Parathyroid adenoma (tissue), 2 donors: Measurements from ENCODE around the gene MAGI2.

Source experiments
- H2AFZ ChIP-seq: fragments of 300-600 bp; sonication (generic); one replicate; pipeline ENCODE4 v1.7.0; 2017; ENCODE audit warnings: antibody characterized with exemption, mild to moderate bottlenecking
- H3K27ac ChIP-seq: fragments of 300-600 bp; sonication (generic); one replicate; pipeline ENCODE4 v1.7.0; 2017
- H3K27me3 ChIP-seq: fragments of 300-600 bp; sonication (generic); one replicate; pipeline ENCODE4 v1.7.0; 2017; ENCODE audit warnings: low read length; ENCODE audit not compliant: control insufficient read depth, insufficient read depth
- H3K36me3 ChIP-seq: fragments of 300-600 bp; sonication (generic); one replicate; pipeline ENCODE4 v1.7.0; 2017; ENCODE audit warnings: low read length; ENCODE audit not compliant: control insufficient read depth, insufficient read depth
- H3K4me1 ChIP-seq: fragments of 300-600 bp; sonication (generic); one replicate; pipeline ENCODE4 v1.7.0; 2017; ENCODE audit warnings: control low read depth
- H3K4me2 ChIP-seq: fragments of 300-600 bp; sonication (generic); one replicate; pipeline ENCODE4 v1.7.0; 2017; ENCODE audit warnings: low read length
- H3K4me3 ChIP-seq: fragments of 300-600 bp; sonication (generic); one replicate; pipeline ENCODE4 v1.7.0; 2017; ENCODE audit warnings: low read depth, low read length
- H3K79me2 ChIP-seq: fragments of 300-600 bp; sonication (generic); one replicate; pipeline ENCODE4 v1.7.0; 2017; ENCODE audit warnings: control low read depth
- H3K9ac ChIP-seq: fragments of 300-600 bp; sonication (generic); one replicate; pipeline ENCODE4 v1.7.0; 2017; ENCODE audit warnings: mild to moderate bottlenecking
- H3K9me3 ChIP-seq: fragments of 300-600 bp; sonication (generic); one replicate; pipeline ENCODE4 v1.7.0; 2017; ENCODE audit warnings: low read length; ENCODE audit not compliant: control insufficient read depth
- CTCF ChIP-seq: fragments of 300-600 bp; sonication (generic); IDR thresholded peaks from one replicate; pipeline ENCODE4 v1.7.0; 2017; ENCODE audit warnings: antibody characterized with exemption, mild to moderate bottlenecking
- donor health status: primary hyperparathyroidism.

MAGI2 gene

DNA sequence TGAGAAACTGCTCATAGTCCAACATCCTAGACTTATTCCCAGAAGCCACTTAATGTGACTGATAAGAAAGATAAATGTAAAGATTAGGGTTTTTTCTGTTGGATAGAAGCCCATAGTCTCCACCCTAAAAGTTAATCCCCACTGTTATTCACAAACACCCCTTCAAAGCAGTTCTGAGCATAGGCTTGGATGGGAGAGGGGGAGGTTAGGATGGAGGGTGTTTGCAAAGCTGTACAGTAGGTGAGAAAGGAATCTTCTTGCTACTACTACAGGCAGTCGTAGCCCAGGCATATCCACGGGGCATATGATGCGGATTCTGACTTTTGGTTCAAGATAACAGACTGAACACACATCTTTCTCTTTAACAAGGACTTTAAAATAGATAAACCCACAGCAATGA, 1119.0 kb downstream of the MAGI2 start:
- Histone ChIP-seq H3K4me1 (no peaks in the 10 kb centered on the region), H3K4me3 (no peak overlapping the region), H3K9me3 (no peaks in the 10 kb centered on the region), H2AFZ (no peak overlapping the region), H3K79me2 (no peaks in the 10 kb centered on the region), H3K27ac (no peak overlapping the region), H3K36me3 (no peaks in the 10 kb centered on the region), H3K9ac (no peak overlapping the region), H3K4me2 (no peak overlapping the region), H3K27me3 (no peaks in the 10 kb centered on the region)
- no peak for TF ChIP-seq CTCF

- Histone ChIP-seq H3K4me2 (no peak overlapping the region), H2AFZ (no peak overlapping the region), H3K4me1 (no peaks in the 10 kb centered on the region), H3K4me3 (no peak overlapping the region), H3K9me3 (no peaks in the 10 kb centered on the region), H3K79me2 (no peaks in the 10 kb centered on the region), H3K27me3 (no peaks in the 10 kb centered on the region), H3K27ac (no peak overlapping the region), H3K36me3 (no peaks in the 10 kb centered on the region), H3K9ac (no peak overlapping the region)
- no peak for TF ChIP-seq CTCF
Measured at GRCh38 chr7:78333530-78334425, 1119.7 kb downstream of the MAGI2 start.

DNA sequence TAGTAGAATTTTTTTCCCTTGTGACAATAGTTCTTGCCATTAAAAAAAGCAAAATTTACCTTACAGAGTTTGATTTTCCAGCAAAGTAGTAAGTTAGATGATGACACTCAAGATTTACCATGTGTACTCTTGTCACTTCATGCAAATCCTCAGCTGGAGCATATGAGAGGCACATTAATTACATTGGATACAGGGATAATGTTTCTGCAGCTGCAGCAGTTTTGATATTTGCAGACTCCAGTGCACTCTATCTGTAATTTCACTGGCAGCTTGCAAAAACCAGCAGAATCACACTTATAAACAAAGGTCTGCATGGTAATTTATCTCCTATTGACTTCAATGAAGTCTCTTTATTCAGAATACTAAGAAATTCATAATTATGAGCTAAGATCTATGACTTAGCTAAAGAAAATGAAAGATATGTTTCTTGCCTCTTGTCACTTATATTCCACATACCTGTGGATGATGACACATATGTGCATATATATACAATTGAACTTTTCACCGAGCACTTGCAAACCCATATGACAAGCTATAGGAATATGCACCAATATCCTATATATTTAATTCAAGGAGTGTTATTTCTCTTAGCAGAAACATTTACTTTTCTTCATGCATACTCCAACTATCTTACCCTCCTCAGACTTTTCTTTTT, 1124.3 kb downstream of the MAGI2 start:
- Histone ChIP-seq H3K4me1 (no peaks in the 10 kb centered on the region), H3K27me3 (no peaks in the 10 kb centered on the region), H3K4me2 (no peak overlapping the region), H3K36me3 (no peaks in the 10 kb centered on the region), H3K9ac (no peak overlapping the region), H2AFZ (no peak overlapping the region), H3K4me3 (no peak overlapping the region), H3K9me3 (no peaks in the 10 kb centered on the region), H3K79me2 (no peaks in the 10 kb centered on the region), H3K27ac (no peak overlapping the region)
- no peak for TF ChIP-seq CTCF

DNA sequence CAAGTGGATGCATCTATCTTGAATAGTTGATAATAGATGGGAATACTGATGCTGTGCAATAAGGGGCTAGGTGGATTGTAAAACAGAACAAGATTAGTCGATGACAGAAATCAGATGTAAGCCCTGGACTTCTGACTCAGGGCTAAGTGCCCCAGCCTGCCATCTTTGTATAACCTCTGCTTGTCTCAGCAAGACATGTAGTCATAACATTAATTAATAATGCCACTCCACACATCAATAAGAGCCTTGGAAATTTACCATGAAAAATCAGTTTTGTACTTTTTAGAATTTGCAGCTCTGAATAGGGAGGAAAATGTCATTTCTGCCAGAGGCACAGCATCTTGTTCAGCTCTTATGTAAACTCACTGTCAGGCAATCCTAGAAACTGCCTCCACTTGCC, 1125.7 kb downstream of the MAGI2 start:
- Histone ChIP-seq H3K4me1 (no peaks in the 10 kb centered on the region), H3K4me3 (no peak overlapping the region), H3K27ac (no peak overlapping the region), H3K27me3 (no peaks in the 10 kb centered on the region), H3K9me3 (no peaks in the 10 kb centered on the region), H3K4me2 (no peak overlapping the region), H3K79me2 (no peaks in the 10 kb centered on the region), H3K9ac (no peak overlapping the region), H3K36me3 (no peaks in the 10 kb centered on the region), H2AFZ (no peak overlapping the region)
- TF ChIP-seq CTCF, result no peak
